Testis (tissue), 2 donors: ENCODE results near the gene NUP98.

ENCODE experiments used
- POLR2A ChIP-seq: fragments of 450-650 bp; IDR thresholded peaks from one replicate; pipeline ENCODE4 v1.6.1; 2017; ENCODE audit warnings: antibody characterized with exemption, mild to moderate bottlenecking, moderate library complexity
- TF ChIP-seq, protein P1 (sequence below), 3 experiments: fragments of 450-650 bp in 2 of 3; fragments of 200-600 bp in 1 of 3; sonication (generic) in 1 of 3; IDR thresholded peaks; one replicate each; pipeline ENCODE4 v1.5.1; 2016 to 2019; ENCODE audit warnings: antibody characterized with exemption in 3 of 3, mild to moderate bottlenecking in 2 of 3, moderate library complexity in 1 of 3

DNA sequence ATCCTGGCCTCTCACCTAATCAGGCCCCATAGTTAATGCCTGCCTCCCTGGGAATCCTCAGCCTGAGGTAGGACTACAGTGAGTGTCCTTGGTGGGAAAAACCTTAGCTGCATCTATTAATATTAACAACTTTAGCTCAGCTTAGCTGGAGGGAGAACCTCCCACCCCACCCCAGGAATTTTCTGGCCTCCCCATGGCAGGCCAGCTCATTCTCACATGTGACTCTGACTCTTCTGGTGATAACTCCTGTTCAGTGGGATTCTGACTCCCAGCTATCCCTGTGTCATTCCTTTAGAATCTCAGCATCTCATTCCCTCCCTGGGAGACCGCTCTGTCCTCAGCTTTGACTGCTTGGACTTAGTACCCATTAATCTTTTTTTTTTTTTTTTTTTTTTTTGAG is 170.1 kb downstream of the NUP98 start:
- TF ChIP-seq, protein P1, sequence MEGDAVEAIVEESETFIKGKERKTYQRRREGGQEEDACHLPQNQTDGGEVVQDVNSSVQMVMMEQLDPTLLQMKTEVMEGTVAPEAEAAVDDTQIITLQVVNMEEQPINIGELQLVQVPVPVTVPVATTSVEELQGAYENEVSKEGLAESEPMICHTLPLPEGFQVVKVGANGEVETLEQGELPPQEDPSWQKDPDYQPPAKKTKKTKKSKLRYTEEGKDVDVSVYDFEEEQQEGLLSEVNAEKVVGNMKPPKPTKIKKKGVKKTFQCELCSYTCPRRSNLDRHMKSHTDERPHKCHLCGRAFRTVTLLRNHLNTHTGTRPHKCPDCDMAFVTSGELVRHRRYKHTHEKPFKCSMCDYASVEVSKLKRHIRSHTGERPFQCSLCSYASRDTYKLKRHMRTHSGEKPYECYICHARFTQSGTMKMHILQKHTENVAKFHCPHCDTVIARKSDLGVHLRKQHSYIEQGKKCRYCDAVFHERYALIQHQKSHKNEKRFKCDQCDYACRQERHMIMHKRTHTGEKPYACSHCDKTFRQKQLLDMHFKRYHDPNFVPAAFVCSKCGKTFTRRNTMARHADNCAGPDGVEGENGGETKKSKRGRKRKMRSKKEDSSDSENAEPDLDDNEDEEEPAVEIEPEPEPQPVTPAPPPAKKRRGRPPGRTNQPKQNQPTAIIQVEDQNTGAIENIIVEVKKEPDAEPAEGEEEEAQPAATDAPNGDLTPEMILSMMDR (IDR thresholded peaks at IDR 0.05): no peak
- no peak for TF ChIP-seq POLR2A
